Kidney (tissue), 14 donors: Measurements from ENCODE around the gene VAV2. TPM values are rescaled to one million over a fixed set of nuclear protein-coding genes. Genes with fewer than 3 reads are reported as not detected.

ENCODE experiments used
- DNase-seq, 5 donors: peaks; one replicate each; pipeline ENCODE4 v3.0.0-alpha.2; 2013 to 2020
- FAIRE-seq: peaks from 2 replicates; lab custom pipeline; 2012; peaks lifted over from hg19 to GRCh38; lab: Jason Lieb, UNC
- H3K27ac ChIP-seq, 2 donors: one replicate each; pipeline ENCODE4 v1.7.0; 2013; ENCODE audit warnings: low read depth in 2 of 2, low read length in 2 of 2, inconsistent platforms in 1 of 2
- H3K27me3 ChIP-seq: one replicate; pipeline ENCODE4 v1.7.1; 2013; ENCODE audit warnings: low read length, inconsistent platforms; ENCODE audit not compliant: control insufficient read depth, insufficient read depth
- H3K36me3 ChIP-seq, 3 donors: one replicate each; pipeline versions ENCODE4 v1.7.0 to v1.7.1; 2013; ENCODE audit warnings: low read length in 3 of 3, control low read depth in 1 of 3, inconsistent platforms in 1 of 3; ENCODE audit not compliant: insufficient read depth in 3 of 3, control insufficient read depth in 2 of 3
- H3K4me1 ChIP-seq, 3 donors: one replicate each; pipeline versions ENCODE4 v1.7.0 to v1.7.1; 2013; ENCODE audit warnings: low read length in 3 of 3, inconsistent platforms in 1 of 3, low read depth in 1 of 3; ENCODE audit not compliant: control insufficient read depth in 2 of 3, insufficient read depth in 2 of 3
- H3K4me3 ChIP-seq, 3 donors: one replicate each; pipeline versions ENCODE4 v1.7.0 to v1.8.1; 2013; ENCODE audit warnings: low read length in 3 of 3, control low read depth in 1 of 3, inconsistent platforms in 1 of 3
- H3K9ac ChIP-seq, 3 donors: one replicate each; pipeline versions ENCODE4 v1.7.0 to v1.7.1; 2013; ENCODE audit warnings: low read length in 3 of 3, control low read depth in 1 of 3, inconsistent platforms in 1 of 3
- H3K9me3 ChIP-seq, 3 donors: one replicate each; pipeline versions ENCODE4 v1.7.0 to v1.7.1; 2013; ENCODE audit warnings: low read length in 3 of 3, control low read depth in 1 of 3, inconsistent platforms in 1 of 3; ENCODE audit not compliant: control insufficient read depth in 2 of 3, insufficient read depth in 1 of 3
- intact Hi-C: fragments of 100-400 bp; cut with DNase I; formaldehyde crosslinking; loops from one replicate; pipeline ENCODE4 v1.11.1; 2022
- polyA plus RNA-seq: library from polyadenylated mRNA; stranded (reverse); fragments of 350-450 nt; fragmentation: Illumina TruSeq; extraction: RNeasy Lipid Tissue Mini Kit (QIAGEN cat#74804); gene quantifications from one replicate; pipeline ENCODE4 v1.2.3, GENCODE V29; 2014; ENCODE audit warnings: low read depth, low replicate concordance; ENCODE audit not compliant: insufficient read depth
- total RNA-seq: library from RNA; stranded (reverse); fragmentation: NEBNext Ultra II Directional; extraction: Animal tissue kit (Norgen Biotek cat#: 25700); gene quantifications from one replicate; pipeline ENCODE4 v1.2.1, GENCODE V29; 2021
- TF ChIP-seq, protein P1 (sequence below): IDR thresholded peaks from 3 replicates; pipeline ENCODE4 v1.5.1; 2012; ENCODE audit warnings: mild to moderate bottlenecking, moderate library complexity, borderline replicate concordance; ENCODE audit not compliant: insufficient read depth; ENCODE audit errors: extremely low read depth
- donor health status: control.
- donor health status: control.
- donor health status: control.
- donor health status: control.
- donor health status: control.
- donor health status: DM: yes; HTN: yes; CAD: no.
- donor health status: Normal renal cell carcinoma (clear cell type).

Gene VAV2
- total and polyA plus RNA-seq, 2 donors from 2014 or later, result 22.3 to 47.1 TPM

DNA sequence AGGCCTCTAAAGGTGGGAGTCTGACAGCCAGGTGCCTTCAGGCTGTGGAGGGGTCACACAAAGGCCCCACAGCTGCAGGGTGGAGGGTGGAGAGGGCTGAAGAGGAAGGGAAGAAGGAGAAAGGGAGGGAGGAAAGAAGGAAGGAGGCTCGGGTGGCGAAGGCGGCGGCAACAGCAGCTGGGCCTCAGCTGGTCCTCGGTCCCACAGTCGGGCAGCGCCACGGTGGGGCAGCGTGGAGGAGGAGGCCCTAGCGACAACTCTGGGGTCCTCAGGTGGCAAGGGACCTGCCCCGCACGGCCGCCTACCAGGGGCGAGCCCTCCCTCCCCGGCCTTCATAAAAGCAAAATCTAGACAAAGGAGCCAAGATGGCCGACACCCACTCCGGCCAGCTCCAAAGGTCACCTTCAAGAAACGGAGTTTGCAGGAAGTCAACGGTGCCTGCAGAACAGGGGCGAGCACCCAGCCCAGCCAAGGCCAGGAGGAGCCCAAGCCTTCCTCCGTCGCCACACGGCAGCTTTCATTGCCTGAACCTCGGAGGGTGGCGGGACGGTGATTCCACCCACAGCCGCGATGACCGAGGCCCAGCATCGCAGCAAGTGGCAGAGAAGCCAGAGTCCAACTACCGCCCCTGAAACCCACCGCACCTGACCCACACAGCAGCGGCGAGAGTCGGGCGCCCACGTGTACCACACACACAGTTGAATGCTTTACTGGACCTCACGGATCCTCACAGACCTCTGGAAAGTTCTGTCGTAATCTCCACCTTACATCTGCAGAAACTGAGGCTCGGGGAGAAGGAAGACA is 98.7 kb downstream of the VAV2 start:
- Histone ChIP-seq H3K27me3 (no peaks in the 10 kb centered on the region), H3K27ac (peak overlapping the region in 1 of 2 donors; percentile 43), H3K4me3 (no peak overlapping the region), H3K4me1 (peaks cover 0 to 7% (median 4%) of the 10 kb centered on the region in 3 donors), H3K9ac (no peak overlapping the region), H3K36me3 (no peaks in the 10 kb centered on the region), H3K9me3 (no peaks in the 10 kb centered on the region)
- FAIRE-seq, result no peak
- TF ChIP-seq, protein P1, sequence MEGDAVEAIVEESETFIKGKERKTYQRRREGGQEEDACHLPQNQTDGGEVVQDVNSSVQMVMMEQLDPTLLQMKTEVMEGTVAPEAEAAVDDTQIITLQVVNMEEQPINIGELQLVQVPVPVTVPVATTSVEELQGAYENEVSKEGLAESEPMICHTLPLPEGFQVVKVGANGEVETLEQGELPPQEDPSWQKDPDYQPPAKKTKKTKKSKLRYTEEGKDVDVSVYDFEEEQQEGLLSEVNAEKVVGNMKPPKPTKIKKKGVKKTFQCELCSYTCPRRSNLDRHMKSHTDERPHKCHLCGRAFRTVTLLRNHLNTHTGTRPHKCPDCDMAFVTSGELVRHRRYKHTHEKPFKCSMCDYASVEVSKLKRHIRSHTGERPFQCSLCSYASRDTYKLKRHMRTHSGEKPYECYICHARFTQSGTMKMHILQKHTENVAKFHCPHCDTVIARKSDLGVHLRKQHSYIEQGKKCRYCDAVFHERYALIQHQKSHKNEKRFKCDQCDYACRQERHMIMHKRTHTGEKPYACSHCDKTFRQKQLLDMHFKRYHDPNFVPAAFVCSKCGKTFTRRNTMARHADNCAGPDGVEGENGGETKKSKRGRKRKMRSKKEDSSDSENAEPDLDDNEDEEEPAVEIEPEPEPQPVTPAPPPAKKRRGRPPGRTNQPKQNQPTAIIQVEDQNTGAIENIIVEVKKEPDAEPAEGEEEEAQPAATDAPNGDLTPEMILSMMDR, result no peak
- DNase-seq, result no peak
- intact Hi-C loops, result no loop called here

DNA sequence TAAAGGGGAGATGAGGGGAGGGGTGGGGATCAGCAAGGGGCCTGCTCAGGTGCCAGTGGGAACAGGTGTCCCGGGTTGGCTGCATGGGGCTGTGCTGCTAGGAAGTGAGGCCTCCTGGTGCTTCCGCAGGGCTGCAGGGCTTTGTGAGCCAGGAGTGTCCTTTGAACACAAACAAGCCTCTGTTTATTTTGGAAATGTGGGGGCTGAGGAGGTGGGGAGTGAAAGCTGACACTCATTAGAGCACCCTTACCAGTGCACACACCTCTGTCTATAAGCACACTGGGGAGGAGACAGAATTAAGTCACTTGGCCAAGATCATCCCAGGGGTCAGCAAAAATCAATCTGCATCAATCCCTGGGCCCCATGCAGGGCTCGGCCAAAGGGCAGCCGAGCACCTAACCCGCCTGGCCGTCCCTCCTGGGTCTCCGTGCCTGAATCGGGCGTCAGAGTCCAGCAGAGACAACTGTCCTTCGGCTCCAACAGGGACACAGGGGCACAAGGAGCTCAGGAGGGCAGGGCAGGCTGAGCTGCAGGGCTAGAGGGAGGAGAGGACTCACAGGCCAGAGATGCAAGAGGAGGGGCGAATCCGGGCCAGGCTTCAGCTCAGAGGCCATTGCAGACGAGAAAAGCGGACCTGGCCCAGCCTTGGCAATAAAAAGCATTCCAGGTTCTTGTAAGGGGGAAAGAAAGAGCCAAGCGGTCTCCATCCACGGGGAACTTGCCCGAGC is 99.8 kb downstream of the VAV2 start:
- H3K27ac ChIP-seq, result peak overlapping the region in 1 of 2 donors; percentile 43
- H3K4me3 ChIP-seq, result no peak overlapping the region
- H3K9me3 ChIP-seq, result no peaks in the 10 kb centered on the region
- intact Hi-C loops, result no loop called here
- no peaks in the 10 kb centered on the region for H3K27me3 ChIP-seq
- no peaks in the 10 kb centered on the region for H3K36me3 ChIP-seq
- TF ChIP-seq, protein P1, result no peak
- DNase-seq (peak in 2 of 5 donors; percentile 51 to 64), FAIRE-seq (no peak)
- H3K4me1 ChIP-seq, result peaks cover 0 to 7% (median 4%) of the 10 kb centered on the region in 3 donors
- peak overlapping the region in 1 of 3 donors; percentile 12 for H3K9ac ChIP-seq

DNA sequence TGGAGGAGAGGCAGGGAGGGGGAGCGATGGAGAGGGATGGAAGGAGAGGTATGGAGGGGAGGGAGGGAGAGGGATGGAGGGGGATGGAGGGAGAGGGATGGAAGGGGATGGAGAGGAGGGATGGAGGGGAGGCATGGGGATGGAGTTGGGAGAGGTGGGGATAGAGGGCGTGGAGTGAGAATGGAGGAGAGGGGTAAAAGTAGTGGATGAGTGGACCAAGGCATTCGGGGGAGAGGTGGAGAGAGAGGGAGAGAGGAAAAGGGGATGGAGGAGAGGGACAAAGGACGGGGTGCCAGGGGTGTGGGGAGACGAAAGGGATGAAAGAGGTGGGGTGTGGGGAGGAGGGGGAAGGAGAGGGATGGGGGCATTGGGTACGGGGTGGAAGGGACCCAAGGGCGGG is 100.4 kb downstream of the VAV2 start:
- TF ChIP-seq, protein P1, result no peak
- Histone ChIP-seq H3K4me3 (no peak overlapping the region), H3K36me3 (no peaks in the 10 kb centered on the region), H3K4me1 (peaks cover 0 to 5% (median 4%) of the 10 kb centered on the region in 3 donors), H3K27ac (no peak overlapping the region), H3K9me3 (no peaks in the 10 kb centered on the region), H3K9ac (no peak overlapping the region), H3K27me3 (no peaks in the 10 kb centered on the region)
- intact Hi-C loops, result no loop called here
- FAIRE-seq (no peak), DNase-seq (no peak)
